ENCODE data around the gene NUP214.

DNA sequence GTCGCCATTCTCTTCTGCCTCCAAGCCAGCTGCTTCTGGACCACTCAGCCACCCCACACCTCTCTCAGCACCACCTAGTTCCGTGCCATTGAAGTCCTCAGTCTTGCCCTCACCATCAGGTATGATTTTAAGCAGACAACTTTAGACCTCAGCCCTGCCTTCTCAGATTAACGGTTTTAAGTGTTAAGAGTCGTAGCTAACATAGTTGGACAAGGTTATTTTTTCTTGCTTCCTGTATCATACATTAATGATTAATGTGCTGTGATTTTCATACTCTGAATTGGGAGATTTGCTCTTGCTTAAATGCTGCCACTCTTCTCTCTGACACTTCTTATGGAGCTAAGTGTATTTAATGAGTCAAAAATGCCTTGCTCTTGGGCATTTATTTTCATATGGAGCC, 20.8 kb downstream of the NUP214 start:
- TF ChIP-seq, protein P1, sequence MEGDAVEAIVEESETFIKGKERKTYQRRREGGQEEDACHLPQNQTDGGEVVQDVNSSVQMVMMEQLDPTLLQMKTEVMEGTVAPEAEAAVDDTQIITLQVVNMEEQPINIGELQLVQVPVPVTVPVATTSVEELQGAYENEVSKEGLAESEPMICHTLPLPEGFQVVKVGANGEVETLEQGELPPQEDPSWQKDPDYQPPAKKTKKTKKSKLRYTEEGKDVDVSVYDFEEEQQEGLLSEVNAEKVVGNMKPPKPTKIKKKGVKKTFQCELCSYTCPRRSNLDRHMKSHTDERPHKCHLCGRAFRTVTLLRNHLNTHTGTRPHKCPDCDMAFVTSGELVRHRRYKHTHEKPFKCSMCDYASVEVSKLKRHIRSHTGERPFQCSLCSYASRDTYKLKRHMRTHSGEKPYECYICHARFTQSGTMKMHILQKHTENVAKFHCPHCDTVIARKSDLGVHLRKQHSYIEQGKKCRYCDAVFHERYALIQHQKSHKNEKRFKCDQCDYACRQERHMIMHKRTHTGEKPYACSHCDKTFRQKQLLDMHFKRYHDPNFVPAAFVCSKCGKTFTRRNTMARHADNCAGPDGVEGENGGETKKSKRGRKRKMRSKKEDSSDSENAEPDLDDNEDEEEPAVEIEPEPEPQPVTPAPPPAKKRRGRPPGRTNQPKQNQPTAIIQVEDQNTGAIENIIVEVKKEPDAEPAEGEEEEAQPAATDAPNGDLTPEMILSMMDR (IDR thresholded peaks at IDR 0.05): no peak
- no peak for TF ChIP-seq POLR2A (IDR thresholded peaks at IDR 0.05)

Data from vagina (tissue), 2 donors.